Measurements from ENCODE around the gene INO80B.

DNA sequence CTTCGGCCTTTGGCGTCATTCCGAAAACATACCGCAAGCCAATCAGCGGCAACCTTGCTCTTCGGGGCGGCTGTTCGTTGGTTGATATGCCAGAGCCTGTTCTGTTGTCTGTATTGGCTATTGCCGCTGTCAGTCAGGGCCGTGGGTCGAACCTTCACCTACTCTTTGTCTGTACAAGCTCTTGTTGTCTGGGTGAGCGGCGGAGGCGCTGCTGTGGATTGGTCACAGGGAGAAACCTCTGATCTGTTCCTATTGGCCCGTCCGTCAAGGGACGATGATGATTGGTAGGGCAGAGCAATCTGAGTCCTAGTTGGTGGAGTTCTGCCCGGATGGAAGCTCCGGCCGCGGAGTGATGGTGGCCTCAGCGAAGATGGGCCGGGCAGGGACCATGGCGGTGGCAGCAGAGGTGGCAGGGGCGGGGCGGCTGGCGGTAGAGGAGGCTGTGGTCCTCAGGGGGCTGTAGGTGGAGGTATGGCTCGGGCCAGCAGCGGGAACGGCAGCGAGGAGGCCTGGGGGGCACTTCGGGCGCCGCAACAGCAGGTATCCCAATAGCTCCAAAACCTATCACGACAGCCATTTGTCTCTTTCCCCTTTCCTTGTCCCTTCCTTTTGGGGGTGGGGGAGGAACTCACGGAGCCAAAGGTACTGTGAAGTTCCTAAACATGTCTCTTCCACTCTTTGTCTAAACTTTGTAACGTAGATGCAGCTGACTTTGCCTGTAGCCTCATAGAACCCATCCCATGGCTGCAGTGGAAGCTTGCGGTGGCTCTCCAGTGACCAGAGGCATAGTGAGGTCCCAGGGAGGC lies 3.4 kb downstream of the INO80B start, which contains the start of gene WBP1:
- TF ChIP-seq, protein P1, sequence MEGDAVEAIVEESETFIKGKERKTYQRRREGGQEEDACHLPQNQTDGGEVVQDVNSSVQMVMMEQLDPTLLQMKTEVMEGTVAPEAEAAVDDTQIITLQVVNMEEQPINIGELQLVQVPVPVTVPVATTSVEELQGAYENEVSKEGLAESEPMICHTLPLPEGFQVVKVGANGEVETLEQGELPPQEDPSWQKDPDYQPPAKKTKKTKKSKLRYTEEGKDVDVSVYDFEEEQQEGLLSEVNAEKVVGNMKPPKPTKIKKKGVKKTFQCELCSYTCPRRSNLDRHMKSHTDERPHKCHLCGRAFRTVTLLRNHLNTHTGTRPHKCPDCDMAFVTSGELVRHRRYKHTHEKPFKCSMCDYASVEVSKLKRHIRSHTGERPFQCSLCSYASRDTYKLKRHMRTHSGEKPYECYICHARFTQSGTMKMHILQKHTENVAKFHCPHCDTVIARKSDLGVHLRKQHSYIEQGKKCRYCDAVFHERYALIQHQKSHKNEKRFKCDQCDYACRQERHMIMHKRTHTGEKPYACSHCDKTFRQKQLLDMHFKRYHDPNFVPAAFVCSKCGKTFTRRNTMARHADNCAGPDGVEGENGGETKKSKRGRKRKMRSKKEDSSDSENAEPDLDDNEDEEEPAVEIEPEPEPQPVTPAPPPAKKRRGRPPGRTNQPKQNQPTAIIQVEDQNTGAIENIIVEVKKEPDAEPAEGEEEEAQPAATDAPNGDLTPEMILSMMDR (IDR thresholded peaks at IDR 0.05): no peak
- no peak for TF ChIP-seq EP300 (IDR thresholded peaks at IDR 0.05)
- peak in 2 of 3 donors; percentile 26 to 48 for TF ChIP-seq POLR2AphosphoS5 (IDR thresholded peaks at IDR 0.05)
